ENCODE measurements around the gene KRTAP4-2. TPM values are rescaled to one million over a fixed set of nuclear protein-coding genes. Genes with fewer than 3 reads are reported as not detected.
"Not testable (repeated sequence)": the region's sequence is repeated elsewhere in the genome, so short reads cannot be mapped to it uniquely, and the experiment has no call there.

Gene KRTAP4-2
- total RNA-seq, 1 donor from 2014 or later, result not detected

- no peak for DNase-seq
Observed at GRCh38 chr17:41160648-41161047, 17.4 kb downstream of the KRTAP4-2 start, which contains the start of gene KRTAP4-4. Gene KRTAP4-4 (minus strand): TSS chr17:41160748. CDS start chr17:41160691, 57 bp downstream.

- DNase-seq, result not testable (repeated sequence)
Observed at GRCh38 chr17:41160190-41160589, 17.8 kb downstream of the KRTAP4-2 start.

- no peak for DNase-seq
Observed at GRCh38 chr17:41153856-41154255, 24.2 kb downstream of the KRTAP4-2 start.

- no peak for DNase-seq
Observed at GRCh38 chr17:41151525-41151924, 26.5 kb downstream of the KRTAP4-2 start.

GRCh38 chr17:41150026-41150425 is 28.0 kb downstream of the KRTAP4-2 start:
- DNase-seq, result no peak

GRCh38 chr17:41149652-41149985 is 28.4 kb downstream of the KRTAP4-2 start, which contains the start of gene KRTAP4-5:
Gene KRTAP4-5 (minus strand): TSS chr17:41149825. CDS start chr17:41149767, 58 bp downstream.
- no peak for DNase-seq

GRCh38 chr17:41148971-41149651 is 28.9 kb downstream of the KRTAP4-2 start:
- DNase-seq, result not testable (repeated sequence)

GRCh38 chr17:41147531-41148204 is 30.4 kb downstream of the KRTAP4-2 start:
- no peak for DNase-seq

GRCh38 chr17:41145261-41145660 is 32.8 kb downstream of the KRTAP4-2 start:
- no peak for DNase-seq

- no peak for DNase-seq
Observed at GRCh38 chr17:41144846-41145245, 33.2 kb downstream of the KRTAP4-2 start.

GRCh38 chr17:41141361-41141760 is 36.7 kb downstream of the KRTAP4-2 start:
- DNase-seq, result no peak

GRCh38 chr17:41140360-41141131 is 37.5 kb downstream of the KRTAP4-2 start, which contains the start of gene KRTAP4-6:
Gene KRTAP4-6 (minus strand): TSS chr17:41140544. CDS start chr17:41140487, 57 bp downstream.
- DNase-seq, result no peak

GRCh38 chr17:41139865-41140264 is 38.2 kb downstream of the KRTAP4-2 start:
- DNase-seq, result not testable (repeated sequence)

GRCh38 chr17:41133880-41134735 is 43.9 kb downstream of the KRTAP4-2 start:
- no peak for DNase-seq

- no peak for DNase-seq
Observed at GRCh38 chr17:41131979-41132378, 46.0 kb downstream of the KRTAP4-2 start.

Small RNA genes lying within 50 kb of the gene (small RNA-seq; reads per million reads assigned to genes)
- not detected for gene KRTAP4-17P

Other genes starting within 250 kb of the KRTAP4-2 start
- 0.16 TPM for gene KRT23, start 240.6 kb downstream of the KRTAP4-2 start, total RNA-seq
- not detected for gene KRT39, start 211.3 kb downstream of the KRTAP4-2 start, total RNA-seq
- gene KRT40, start 193.9 kb downstream of the KRTAP4-2 start, total RNA-seq, result not detected
- not detected for gene KRTAP3-3, start 184.1 kb downstream of the KRTAP4-2 start, total RNA-seq
- gene KRTAP3-2, start 178.3 kb downstream of the KRTAP4-2 start, total RNA-seq, result not detected
- gene KRTAP3-1, start 169.1 kb downstream of the KRTAP4-2 start, total RNA-seq, result not detected
- gene KRTAP1-5, start 151.0 kb downstream of the KRTAP4-2 start, total RNA-seq, result not detected
- not detected for gene KRTAP1-4, start 148.0 kb downstream of the KRTAP4-2 start, total RNA-seq
- not detected for gene KRTAP1-3, start 143.3 kb downstream of the KRTAP4-2 start, total RNA-seq
- gene KRTAP1-1, start 136.8 kb downstream of the KRTAP4-2 start, total RNA-seq, result not detected
- gene KRTAP2-1, start 130.9 kb downstream of the KRTAP4-2 start, total RNA-seq, result not detected
- not detected for gene KRTAP2-2, start 123.0 kb downstream of the KRTAP4-2 start, total RNA-seq
- not detected for gene KRTAP2-3, start 118.1 kb downstream of the KRTAP4-2 start, total RNA-seq
- gene KRTAP2-4, start 112.3 kb downstream of the KRTAP4-2 start, total RNA-seq, result not detected
- not detected for gene KRTAP4-7, start 94.1 kb downstream of the KRTAP4-2 start, total RNA-seq
- gene KRTAP4-8, start 80.1 kb downstream of the KRTAP4-2 start, total RNA-seq, result not detected
- gene KRTAP4-16, start 76.0 kb downstream of the KRTAP4-2 start, total RNA-seq, result not detected
- not detected for gene KRTAP4-9, start 72.8 kb downstream of the KRTAP4-2 start, total RNA-seq
- gene KRTAP4-11, start 59.8 kb downstream of the KRTAP4-2 start, total RNA-seq, result not detected
- not detected for gene KRTAP4-12, start 54.0 kb downstream of the KRTAP4-2 start, total RNA-seq
- gene KRTAP4-6, start 37.7 kb downstream of the KRTAP4-2 start, total RNA-seq, result not detected
- not detected for gene KRTAP4-5, start 28.4 kb downstream of the KRTAP4-2 start, total RNA-seq
- not detected for gene KRTAP4-4, start 17.5 kb downstream of the KRTAP4-2 start, total RNA-seq
- not detected for gene KRTAP4-3, start 10.0 kb downstream of the KRTAP4-2 start, total RNA-seq
- gene KRTAP4-1, start 6.7 kb upstream of the KRTAP4-2 start, total RNA-seq, result not detected
- gene KRTAP9-1, start 11.7 kb upstream of the KRTAP4-2 start, total RNA-seq, result not detected
- gene KRTAP9-2, start 48.4 kb upstream of the KRTAP4-2 start, total RNA-seq, result not detected
- gene KRTAP9-3, start 54.2 kb upstream of the KRTAP4-2 start, total RNA-seq, result not detected
- gene KRTAP9-8, start 59.8 kb upstream of the KRTAP4-2 start, total RNA-seq, result not detected
- not detected for gene KRTAP9-4, start 71.5 kb upstream of the KRTAP4-2 start, total RNA-seq
- not detected for gene KRTAP9-9, start 77.2 kb upstream of the KRTAP4-2 start, total RNA-seq
- gene KRTAP9-6, start 87.2 kb upstream of the KRTAP4-2 start, total RNA-seq, result not detected
- not detected for gene KRTAP9-7, start 97.5 kb upstream of the KRTAP4-2 start, total RNA-seq
- gene KRTAP29-1, start 124.6 kb upstream of the KRTAP4-2 start, total RNA-seq, result not detected
- not detected for gene KRTAP16-1, start 131.1 kb upstream of the KRTAP4-2 start, total RNA-seq
- gene KRTAP17-1, start 137.5 kb upstream of the KRTAP4-2 start, total RNA-seq, result not detected
- not detected for gene KRT33A, start 172.6 kb upstream of the KRTAP4-2 start, total RNA-seq
- gene KRT33B, start 191.6 kb upstream of the KRTAP4-2 start, total RNA-seq, result not detected
- gene KRT34, start 204.1 kb upstream of the KRTAP4-2 start, total RNA-seq, result 0.31 TPM
- gene KRT31, start 219.4 kb upstream of the KRTAP4-2 start, total RNA-seq, result 0.47 TPM
- not detected for gene KRT37, start 246.4 kb upstream of the KRTAP4-2 start, total RNA-seq

Measured in occipital lobe (tissue), 3 donors.